ENCODE data around the gene AGBL4.

AGBL4 gene

GRCh38 chr1:48889082-48889481 is 1134.7 kb downstream of the AGBL4 start:
- no peak overlapping the region for H3K27ac ChIP-seq

GRCh38 chr1:48887796-48888195 is 1136.0 kb downstream of the AGBL4 start:
- TF ChIP-seq ZFX (IDR thresholded peaks at IDR 0.05; ENCODE audit: borderline replicate concordance) (no peak), CTCF (IDR thresholded peaks at IDR 0.05) (no peak)

More at GRCh38 chr1:48889082-48889481, 1134.7 kb downstream of the AGBL4 start:
- TF ChIP-seq CTCF (IDR thresholded peaks at IDR 0.05) = no peak
- TF ChIP-seq ZFX (IDR thresholded peaks at IDR 0.05; ENCODE audit: borderline replicate concordance) = no peak

GRCh38 chr1:48882020-48882419 is 1141.7 kb downstream of the AGBL4 start:
- TF ChIP-seq CTCF (IDR thresholded peaks at IDR 0.05) (no peak), ZFX (IDR thresholded peaks at IDR 0.05; ENCODE audit: borderline replicate concordance) (no peak)
- no peak overlapping the region for H3K27ac ChIP-seq

More at GRCh38 chr1:48887796-48888195, 1136.0 kb downstream of the AGBL4 start:
- H3K27ac ChIP-seq = no peak overlapping the region

- no peak overlapping the region for H3K27ac ChIP-seq
- TF ChIP-seq CTCF (IDR thresholded peaks at IDR 0.05) = no peak
- no peak for TF ChIP-seq ZFX (IDR thresholded peaks at IDR 0.05; ENCODE audit: borderline replicate concordance)
These were observed 1145.4 kb downstream of the AGBL4 start for GRCh38 chr1:48878191-48878940.

DNA sequence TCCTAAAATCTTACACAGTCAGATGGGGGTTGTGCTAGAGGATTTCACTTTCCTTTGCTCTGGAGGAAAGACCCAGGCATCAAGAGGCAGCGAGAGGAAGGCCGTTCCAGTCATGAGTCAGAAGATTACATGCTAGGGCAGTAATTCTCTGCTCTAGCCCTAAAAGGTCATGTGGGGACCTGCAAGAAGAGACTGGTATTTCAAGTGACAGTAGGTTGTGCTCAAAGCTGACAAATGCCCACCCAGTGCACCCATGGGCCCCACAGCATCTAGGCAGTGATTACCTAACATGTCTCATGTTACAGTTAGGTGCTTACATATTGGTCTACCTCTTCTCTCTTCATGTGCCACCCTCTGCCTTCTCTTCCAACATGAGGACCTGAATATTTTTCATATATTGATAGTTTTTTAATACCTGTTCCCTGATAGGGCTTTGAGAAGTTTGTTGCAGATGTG is 1147.4 kb downstream of the AGBL4 start:
- TF ChIP-seq CTCF (IDR thresholded peaks at IDR 0.05) (no peak), ZFX (IDR thresholded peaks at IDR 0.05; ENCODE audit: borderline replicate concordance) (no peak)
- no peak overlapping the region for H3K27ac ChIP-seq

- no peak overlapping the region for H3K27ac ChIP-seq
- TF ChIP-seq ZFX (IDR thresholded peaks at IDR 0.05; ENCODE audit: borderline replicate concordance) (no peak), CTCF (IDR thresholded peaks at IDR 0.05) (no peak)
These were observed 1148.0 kb downstream of the AGBL4 start for GRCh38 chr1:48875552-48876329.

DNA sequence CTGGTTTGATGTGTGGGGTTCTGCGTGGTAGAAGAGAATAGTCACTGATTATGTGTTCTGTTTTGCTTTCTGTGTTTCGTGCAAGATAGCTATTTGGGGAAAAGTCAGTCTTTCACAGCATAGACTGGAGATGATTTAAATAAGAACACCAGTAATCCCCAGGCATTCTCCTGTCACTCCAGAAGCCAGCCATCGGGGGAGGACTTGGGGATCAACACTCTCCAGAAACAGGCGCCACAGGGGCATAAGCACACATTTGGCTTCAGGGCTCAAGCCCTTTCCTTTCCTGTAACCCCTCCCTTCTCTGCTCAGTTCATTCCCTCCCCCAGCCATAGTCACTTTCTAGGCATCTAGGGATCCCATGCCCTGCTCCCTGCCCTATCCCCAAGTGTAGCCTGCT is 1149.8 kb downstream of the AGBL4 start:
- H3K27ac ChIP-seq = no peak overlapping the region
- no peak for TF ChIP-seq ZFX (IDR thresholded peaks at IDR 0.05; ENCODE audit: borderline replicate concordance)
- TF ChIP-seq CTCF (IDR thresholded peaks at IDR 0.05) = no peak

All from 22Rv1 (cell line).